H9 (cell line): ENCODE results near the gene RBFOX1. TPM values are rescaled to one million over a fixed set of nuclear protein-coding genes. Genes with fewer than 3 reads are reported as not detected.

Experiments used
- DNase-seq: peaks from one replicate; pipeline ENCODE4 v3.0.0-alpha.2; 2017
- H2AFZ ChIP-seq: one replicate; pipeline ENCODE4 v1.6.1; 2013; ENCODE audit warnings: mild to moderate bottlenecking, low read length, control low read depth, moderate library complexity
- H2AK5ac ChIP-seq: 2 replicates; pipeline ENCODE4 v1.6.1; 2013; ENCODE audit warnings: low read length, control low read depth, mixed read lengths; ENCODE audit not compliant: insufficient read length
- H2BK120ac ChIP-seq: one replicate; pipeline ENCODE4 v1.6.1; 2013; ENCODE audit warnings: low read depth, mild to moderate bottlenecking, low read length, control low read depth, inconsistent platforms; ENCODE audit not compliant: poor library complexity, severe bottlenecking
- H2BK12ac ChIP-seq: 2 replicates; pipeline ENCODE4 v1.6.1; 2013; ENCODE audit warnings: low read length, control low read depth, mixed read lengths, low read depth; ENCODE audit not compliant: insufficient read length
- H2BK15ac ChIP-seq: 2 replicates; pipeline ENCODE4 v1.6.1; 2013; ENCODE audit warnings: low read depth, low read length, control low read depth
- H2BK20ac ChIP-seq: one replicate; pipeline ENCODE4 v1.6.1; 2013; ENCODE audit warnings: low read depth, mild to moderate bottlenecking, low read length, control low read depth, inconsistent platforms; ENCODE audit not compliant: poor library complexity, severe bottlenecking
- H2BK5ac ChIP-seq: 2 replicates; pipeline ENCODE4 v1.6.1; 2013; ENCODE audit warnings: low read length, control low read depth, mixed read lengths; ENCODE audit not compliant: insufficient read length
- H3K14ac ChIP-seq: 2 replicates; pipeline ENCODE4 v1.6.1; 2013; ENCODE audit warnings: low read length, control low read depth; ENCODE audit not compliant: insufficient read depth
- H3K18ac ChIP-seq: 2 replicates; pipeline ENCODE4 v1.6.1; 2013; ENCODE audit warnings: low read depth, mild to moderate bottlenecking, mixed read lengths, low read length, control low read depth; ENCODE audit not compliant: insufficient read length
- H3K23ac ChIP-seq: 2 replicates; pipeline ENCODE4 v1.6.1; 2013; ENCODE audit warnings: low read length, control low read depth, mixed read lengths, low read depth; ENCODE audit not compliant: insufficient read length
- H3K23me2 ChIP-seq: 2 replicates; pipeline ENCODE4 v1.6.1; 2013; ENCODE audit warnings: low read depth, mild to moderate bottlenecking, mixed read lengths, low read length, control low read depth; ENCODE audit not compliant: insufficient read length, poor library complexity, severe bottlenecking
- H3K27ac ChIP-seq: 2 replicates; pipeline ENCODE4 v1.5.1; 2013; ENCODE audit warnings: low read length, control low read depth, mixed read lengths, low read depth; ENCODE audit not compliant: insufficient read length
- H3K27me3 ChIP-seq: 2 replicates; pipeline ENCODE4 v1.6.1; 2013; ENCODE audit warnings: low read length, control low read depth, inconsistent platforms; ENCODE audit not compliant: insufficient read depth
- H3K4ac ChIP-seq: 2 replicates; pipeline ENCODE4 v1.6.1; 2013; ENCODE audit warnings: low read depth, mild to moderate bottlenecking, control low read depth, inconsistent platforms, low read length, moderate library complexity
- H3K4me1 ChIP-seq: 2 replicates; pipeline ENCODE4 v1.6.1; 2013; ENCODE audit warnings: low read length, control low read depth, inconsistent platforms; ENCODE audit not compliant: insufficient read depth
- H3K4me2 ChIP-seq: 2 replicates; pipeline ENCODE4 v1.6.1; 2013; ENCODE audit warnings: low read length, control low read depth, mixed read lengths; ENCODE audit not compliant: insufficient read length, insufficient read depth
- H3K56ac ChIP-seq: 2 replicates; pipeline ENCODE4 v1.6.1; 2013; ENCODE audit warnings: low read depth, mild to moderate bottlenecking, mixed read lengths, low read length, control low read depth; ENCODE audit not compliant: insufficient read length
- H3K79me1 ChIP-seq: 2 replicates; pipeline ENCODE4 v1.6.1; 2013; ENCODE audit warnings: low read depth, mild to moderate bottlenecking, moderate library complexity, low read length, control low read depth, inconsistent platforms; ENCODE audit not compliant: insufficient read depth, poor library complexity, severe bottlenecking
- H3K79me2 ChIP-seq: 2 replicates; pipeline ENCODE4 v1.6.1; 2013; ENCODE audit warnings: low read length, control low read depth, inconsistent platforms; ENCODE audit not compliant: insufficient read depth
- H3K9ac ChIP-seq: 2 replicates; pipeline ENCODE4 v1.6.1; 2013; ENCODE audit warnings: low read length, control low read depth, mixed read lengths; ENCODE audit not compliant: insufficient read length; ENCODE audit errors: extremely low read depth
- H3K9me3 ChIP-seq: one replicate; pipeline ENCODE4 v1.6.1; 2013; ENCODE audit warnings: low read depth, low read length, inconsistent platforms; ENCODE audit not compliant: control insufficient read depth
- H3T11ph ChIP-seq: one replicate; pipeline ENCODE4 v1.6.1; 2013; ENCODE audit warnings: mild to moderate bottlenecking, low read length, control low read depth, inconsistent platforms
- H4K20me1 ChIP-seq: one replicate; pipeline ENCODE4 v1.6.1; 2013; ENCODE audit not compliant: control insufficient read depth, insufficient read length, insufficient read depth
- H4K5ac ChIP-seq: 2 replicates; pipeline ENCODE4 v1.6.1; 2013; ENCODE audit warnings: low read depth, mild to moderate bottlenecking, mixed read lengths, low read length, control low read depth; ENCODE audit not compliant: insufficient read length
- H4K8ac ChIP-seq: replicated peaks from 2 replicates; pipeline ENCODE4 v1.6.1; 2013; ENCODE audit warnings: low read length, control low read depth, mixed read lengths, low read depth; ENCODE audit not compliant: insufficient read length
- H4K91ac ChIP-seq: 2 replicates; pipeline ENCODE4 v1.6.1; 2013; ENCODE audit warnings: low read depth, mild to moderate bottlenecking, moderate library complexity, mixed read lengths, low read length, control low read depth; ENCODE audit not compliant: insufficient read length
- H3K27ac Mint-ChIP-seq, 3 experiments: 2 replicates in 2 of 3; 3 replicates in 1 of 3; pipeline ENCODE4 v1.8.0; 2020 to 2021; ENCODE audit warnings: mixed read lengths in 3 of 3, mild to moderate bottlenecking in 1 of 3, moderate library complexity in 1 of 3
- H3K27me3 Mint-ChIP-seq: 2 replicates; pipeline ENCODE4 v1.8.0; 2021; ENCODE audit warnings: low read depth, mild to moderate bottlenecking, moderate library complexity, mixed read lengths
- H3K36me3 Mint-ChIP-seq, 3 experiments: 2 replicates in 2 of 3; 3 replicates in 1 of 3; pipeline ENCODE4 v1.8.0; 2020 to 2021; ENCODE audit warnings: low read depth in 3 of 3, mixed read lengths in 3 of 3; ENCODE audit not compliant: insufficient read depth in 1 of 3
- H3K4me1 Mint-ChIP-seq, 2 experiments: 2 replicates each; pipeline ENCODE4 v1.8.0; 2020; ENCODE audit warnings: mixed read lengths in 2 of 2
- H3K4me3 Mint-ChIP-seq, 2 experiments: 2 replicates in 1 of 2; 3 replicates in 1 of 2; pipeline ENCODE4 v1.8.0; 2020 to 2021; ENCODE audit warnings: mild to moderate bottlenecking in 2 of 2, mixed read lengths in 2 of 2, moderate library complexity in 1 of 2
- H3K9me3 Mint-ChIP-seq, 2 experiments: 2 replicates in 1 of 2; 3 replicates in 1 of 2; pipeline ENCODE4 v1.8.0; 2020; ENCODE audit warnings: mild to moderate bottlenecking in 2 of 2, mixed read lengths in 2 of 2, moderate library complexity in 1 of 2
- CTCF ChIP-seq: fragments of 200-600 bp; sonication (generic); conservative IDR thresholded peaks from 3 replicates; pipeline ENCODE4 v1.8.0; 2021; ENCODE audit warnings: antibody characterized with exemption, mild to moderate bottlenecking
- WGBS: extraction: QIAGEN DNeasy Blood & Tissue Kit; methylation state at CpG from one replicate; pipeline ENCODE4 v1.1.7; 2013; ENCODE audit warnings: missing lambda C conversion rate, low lambda C conversion rate, mixed read lengths; ENCODE audit not compliant: insufficient read length; ENCODE audit errors: extremely low coverage; 5-methylcytosine and 5-hydroxymethylcytosine counted together
- total RNA-seq: library from RNA; stranded (reverse); gene quantifications from 2 replicates; pipeline ENCODE4 v1.2.1, GENCODE V29; 2021

Gene RBFOX1
- total RNA-seq, 1 experiment from 2014 or later: 2.0 TPM

- no peak overlapping the region for H3K23ac ChIP-seq
- no peak overlapping the region for H2BK5ac ChIP-seq
- peak overlapping the region in 1 of 3 experiments; percentile 85; a peak in 2 of 7 replicates for H3K27ac Mint-ChIP-seq
- H3K27me3 ChIP-seq: no peaks in the 10 kb centered on the region
- H3K9me3 ChIP-seq: no peaks in the 10 kb centered on the region
- H4K91ac ChIP-seq: no peak overlapping the region
- H3K36me3 Mint-ChIP-seq: peaks cover 0 to 3% (median 3%) of the 10 kb centered on the region in 3 experiments; a peak in 2 of 7 replicates
- H3K27me3 Mint-ChIP-seq: no peaks in the 10 kb centered on the region; the same call in 1 of the 2 replicates
- DNase-seq: no peak
- no peaks in the 10 kb centered on the region for H3K79me1 ChIP-seq
- H2BK15ac ChIP-seq: no peak overlapping the region
- H3K9me3 Mint-ChIP-seq: peaks cover 0 to 2% of the 10 kb centered on the region in 2 experiments; a peak in 1 of 5 replicates
- no peak overlapping the region for H2BK12ac ChIP-seq
- no peak overlapping the region for H3K9ac ChIP-seq
- H3K4me3 Mint-ChIP-seq: no peak overlapping the region
- WGBS: no CpG with 5 or more reads among the region's 7 CpGs
- peaks cover 35 to 42% of the 10 kb centered on the region in 2 experiments for H3K4me1 Mint-ChIP-seq
- no peak overlapping the region for H3K14ac ChIP-seq
- no peak overlapping the region for H3K27ac ChIP-seq
- H3K4me1 ChIP-seq: peaks cover 17% of the 10 kb centered on the region; the same call in 1 of the 2 replicates
- no peak overlapping the region for H3K4me2 ChIP-seq
- H3K4ac ChIP-seq: no peak overlapping the region
- H2AK5ac ChIP-seq: no peak overlapping the region
- no peak for TF ChIP-seq CTCF
- H3K23me2 ChIP-seq: no peaks in the 10 kb centered on the region
- no peaks in the 10 kb centered on the region for H4K20me1 ChIP-seq
- no peak overlapping the region for H4K5ac ChIP-seq
- no peak overlapping the region for H3K18ac ChIP-seq
- no peak overlapping the region for H3K56ac ChIP-seq
- no peaks in the 10 kb centered on the region for H3K79me2 ChIP-seq
- H3T11ph ChIP-seq: no peak overlapping the region
- no peak overlapping the region for H2BK20ac ChIP-seq
- no peak overlapping the region for H4K8ac ChIP-seq
- no peak overlapping the region for H2AFZ ChIP-seq
- H2BK120ac ChIP-seq: no peak overlapping the region
These were observed 109.4 kb downstream of the RBFOX1 start for GRCh38 chr16:7442050-7442449.
